Mucosa of gallbladder (tissue), 1 donor: ENCODE measurements around the gene KCNB1. TPM values are rescaled to one million over a fixed set of nuclear protein-coding genes. Genes with fewer than 3 reads are reported as not detected.

Experiments used
- DNase-seq: peaks from one replicate; pipeline ENCODE4 v3.0.0-alpha.2; 2020; ENCODE audit warnings: low spot score
- total RNA-seq: library from RNA; stranded (reverse); gene quantifications from one replicate; pipeline ENCODE4 v1.2.1, GENCODE V29; 2021
- donor health status: DM: no; HTN: no; CAD: no.

The KCNB1 gene
- total RNA-seq, 1 donor from 2014 or later = 7.1 TPM

DNA sequence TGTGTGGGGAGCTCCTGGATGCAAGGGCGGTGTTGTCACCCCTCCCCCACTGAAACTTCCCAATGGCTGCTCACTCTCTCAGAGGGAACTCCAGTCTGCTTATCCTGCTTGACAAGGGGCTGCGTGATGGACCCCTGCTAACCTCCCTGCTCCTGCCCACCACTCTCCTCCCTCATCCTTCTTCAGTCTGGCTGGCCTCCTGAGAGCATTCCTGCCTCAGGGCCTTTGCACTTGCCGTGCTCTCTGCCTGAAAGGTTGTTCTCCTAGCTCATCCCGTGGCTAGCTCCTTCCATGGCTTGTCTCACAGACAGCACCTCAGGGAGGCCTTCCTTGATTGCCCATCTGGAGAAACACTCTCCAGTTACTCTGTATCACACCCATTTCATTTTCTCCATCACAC lies 130.7 kb downstream of the KCNB1 start:
- no peak for DNase-seq

DNA sequence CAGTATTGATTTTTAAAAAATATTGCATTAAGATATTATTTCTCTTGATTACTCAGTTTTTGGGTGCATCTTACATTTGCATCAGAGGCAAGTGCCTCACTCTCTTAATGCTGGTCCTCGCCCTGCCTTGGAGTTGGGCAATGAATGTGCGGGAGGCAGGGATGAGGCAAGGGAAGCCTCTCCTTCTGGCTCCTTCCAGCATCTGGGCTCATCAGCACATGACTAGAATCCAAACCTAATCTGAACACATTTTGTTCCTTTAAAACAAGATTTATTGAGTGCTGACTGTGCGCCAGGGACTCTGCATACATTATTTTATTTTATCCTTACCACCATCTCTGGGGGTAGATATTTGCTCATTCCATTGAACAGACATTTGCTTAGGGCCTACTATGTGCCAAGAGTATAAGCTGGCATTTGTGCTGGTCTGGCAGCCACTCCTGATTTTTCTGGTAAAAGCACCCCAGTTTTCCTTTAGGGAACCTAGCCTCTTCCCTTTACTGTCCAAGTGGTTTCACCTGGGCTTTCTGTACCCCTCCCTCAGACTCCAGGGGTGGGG lies 132.7 kb downstream of the KCNB1 start:
- no peak for DNase-seq

DNA sequence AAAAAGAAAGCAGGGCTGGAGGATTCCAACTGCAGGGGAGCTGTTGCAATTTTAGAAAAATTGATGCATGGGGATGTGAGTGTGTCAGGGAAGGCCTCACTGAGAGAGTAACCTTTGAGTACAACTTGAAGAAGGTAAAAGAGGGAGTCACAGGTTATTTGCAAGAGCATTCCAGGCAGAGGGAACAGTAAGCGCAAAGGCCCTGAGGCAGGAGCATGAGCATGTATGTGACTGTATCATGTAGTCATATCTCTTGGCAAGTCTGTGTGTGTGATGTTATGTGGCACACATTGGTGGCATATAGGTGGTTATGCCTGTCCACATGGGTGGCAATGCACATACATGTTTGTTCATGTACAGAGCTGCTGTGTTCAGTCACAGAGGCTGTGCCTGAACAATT lies 133.4 kb downstream of the KCNB1 start:
- no peak for DNase-seq

DNA sequence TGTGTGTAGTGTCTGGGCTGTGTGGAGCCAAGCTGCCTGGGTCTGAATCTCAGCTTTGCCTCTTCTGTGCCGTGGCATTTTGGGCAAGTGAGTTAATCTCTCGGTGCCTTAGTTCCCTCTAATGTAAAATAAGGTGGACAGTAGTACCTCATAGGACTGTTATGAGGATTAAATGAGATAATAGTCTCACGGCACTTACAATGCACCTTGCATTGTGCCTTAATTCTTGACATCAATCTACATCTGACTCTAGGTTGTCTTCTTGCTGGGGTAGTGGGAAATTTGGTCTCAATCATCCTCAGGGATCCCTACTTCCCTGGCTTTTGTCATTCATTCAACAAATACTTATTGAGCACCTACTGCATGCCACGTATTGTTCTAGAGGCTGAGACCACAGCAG lies 133.9 kb downstream of the KCNB1 start:
- no peak for DNase-seq

DNA sequence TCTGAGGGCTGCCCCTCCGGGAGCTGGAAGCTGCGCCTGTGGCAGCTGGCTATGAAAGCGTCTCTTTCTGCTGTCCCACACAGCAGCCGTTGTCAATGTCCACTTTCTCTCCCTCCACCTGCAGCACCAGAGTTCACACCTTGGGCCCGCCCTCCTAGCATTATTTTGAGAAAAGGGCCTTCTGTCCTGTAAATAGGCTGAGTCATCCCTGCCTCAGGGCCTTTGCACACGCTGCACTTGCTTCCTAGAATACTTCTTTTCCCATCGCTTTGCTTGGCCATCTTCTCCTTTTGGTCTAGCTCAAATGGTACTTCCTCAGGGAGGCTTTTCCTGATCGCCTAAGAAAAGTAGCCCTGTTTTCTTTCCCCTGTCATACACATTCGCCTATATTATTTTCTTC lies 135.3 kb downstream of the KCNB1 start:
- DNase-seq = no peak

DNA sequence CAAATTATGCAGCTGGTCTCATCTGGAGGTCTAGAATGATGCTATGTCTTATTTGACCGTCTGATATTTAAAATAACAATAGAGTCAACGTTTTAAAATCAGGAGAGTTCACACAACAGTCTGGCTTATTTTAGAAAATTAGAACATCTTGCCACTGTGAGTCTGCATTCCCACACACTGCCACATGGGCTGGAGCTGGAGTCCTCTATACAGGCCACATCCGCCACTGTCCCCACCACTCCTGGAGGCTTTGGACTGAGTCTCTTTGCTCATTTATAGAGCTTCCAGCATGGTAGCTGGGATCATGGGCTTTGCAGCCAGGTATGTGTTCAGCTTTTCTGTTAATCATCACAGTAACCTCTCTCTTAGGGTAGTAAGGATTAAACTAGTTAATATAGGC lies 135.8 kb downstream of the KCNB1 start:
- no peak for DNase-seq

DNA sequence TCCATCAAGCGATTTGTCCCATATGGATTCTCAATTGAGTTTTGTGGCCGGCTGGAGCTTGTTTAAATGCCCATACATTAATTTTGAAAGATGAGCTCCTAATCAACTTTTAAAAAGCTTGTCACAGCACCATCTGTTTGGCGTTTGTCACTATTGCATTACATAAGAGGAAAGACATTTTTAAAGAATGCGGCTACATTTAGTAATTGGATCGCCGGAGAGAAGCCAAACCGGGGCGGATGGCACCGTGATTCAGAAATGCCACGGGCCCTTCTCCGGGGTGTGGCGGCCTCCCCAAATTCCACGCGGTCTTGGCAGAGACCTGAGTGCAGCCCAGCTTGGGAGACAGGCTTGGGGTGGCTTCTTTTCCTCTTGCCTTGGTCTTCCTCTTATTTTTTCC lies 136.9 kb downstream of the KCNB1 start:
- DNase-seq = no peak

DNA sequence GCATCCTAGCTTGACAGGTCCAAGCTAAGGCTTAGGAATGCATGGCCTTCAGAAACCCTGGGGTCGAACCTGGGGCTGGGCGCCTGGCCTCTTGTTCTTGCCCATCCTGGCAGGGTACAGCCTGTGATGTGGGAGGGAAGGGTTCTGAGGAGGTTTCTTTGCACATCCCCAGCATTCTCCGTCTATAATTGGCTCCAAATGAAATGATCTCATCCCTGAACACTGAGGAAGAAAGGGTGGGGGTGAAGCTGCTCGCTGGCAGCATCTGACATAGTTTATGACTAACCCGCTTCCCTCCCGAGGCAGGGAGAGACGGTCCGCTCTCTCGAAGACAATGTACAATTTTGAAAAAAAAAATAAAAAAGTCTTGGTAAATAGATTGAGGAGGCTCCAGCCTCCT lies 137.5 kb downstream of the KCNB1 start:
- peak; percentile 67 for DNase-seq

DNA sequence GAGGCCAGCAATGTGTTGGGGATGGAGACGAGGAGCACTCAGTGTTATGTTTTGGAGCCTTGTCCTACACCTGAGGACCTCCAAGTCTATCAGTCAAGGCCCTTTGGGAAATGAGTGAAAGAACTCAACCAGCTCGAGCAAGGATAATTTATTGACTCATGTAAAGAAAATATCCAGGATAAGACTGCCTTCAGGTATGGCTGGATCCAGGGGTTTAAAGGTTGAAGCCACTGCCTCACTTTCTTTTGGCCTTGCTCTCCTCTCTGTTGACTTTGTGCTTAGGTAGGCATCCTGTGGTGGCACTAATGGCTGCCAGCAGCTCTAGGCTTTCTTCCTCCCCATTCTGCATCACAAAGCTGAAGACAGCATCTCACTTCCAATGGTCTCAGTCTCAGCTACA lies 138.3 kb downstream of the KCNB1 start:
- no peak for DNase-seq

DNA sequence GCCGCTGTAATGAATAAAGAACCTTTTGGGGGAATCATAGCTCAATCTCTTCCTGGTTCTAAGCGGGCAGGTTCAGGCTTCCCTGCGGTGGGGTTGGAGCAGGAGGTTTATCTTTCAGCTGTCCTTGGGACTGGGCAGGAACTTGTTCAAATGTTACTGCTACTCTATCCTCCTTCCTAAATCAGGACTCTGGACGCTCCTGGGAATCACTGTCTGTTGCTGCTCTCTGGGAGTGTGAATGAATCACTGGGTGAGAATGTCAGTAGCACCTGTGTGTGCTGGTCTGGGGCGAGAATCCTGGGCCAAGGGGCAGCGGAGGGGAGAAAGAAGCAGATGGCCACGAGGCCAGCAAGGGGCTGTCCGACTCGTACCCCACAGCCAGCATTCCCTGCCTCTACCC lies 139.2 kb downstream of the KCNB1 start:
- DNase-seq = no peak

DNA sequence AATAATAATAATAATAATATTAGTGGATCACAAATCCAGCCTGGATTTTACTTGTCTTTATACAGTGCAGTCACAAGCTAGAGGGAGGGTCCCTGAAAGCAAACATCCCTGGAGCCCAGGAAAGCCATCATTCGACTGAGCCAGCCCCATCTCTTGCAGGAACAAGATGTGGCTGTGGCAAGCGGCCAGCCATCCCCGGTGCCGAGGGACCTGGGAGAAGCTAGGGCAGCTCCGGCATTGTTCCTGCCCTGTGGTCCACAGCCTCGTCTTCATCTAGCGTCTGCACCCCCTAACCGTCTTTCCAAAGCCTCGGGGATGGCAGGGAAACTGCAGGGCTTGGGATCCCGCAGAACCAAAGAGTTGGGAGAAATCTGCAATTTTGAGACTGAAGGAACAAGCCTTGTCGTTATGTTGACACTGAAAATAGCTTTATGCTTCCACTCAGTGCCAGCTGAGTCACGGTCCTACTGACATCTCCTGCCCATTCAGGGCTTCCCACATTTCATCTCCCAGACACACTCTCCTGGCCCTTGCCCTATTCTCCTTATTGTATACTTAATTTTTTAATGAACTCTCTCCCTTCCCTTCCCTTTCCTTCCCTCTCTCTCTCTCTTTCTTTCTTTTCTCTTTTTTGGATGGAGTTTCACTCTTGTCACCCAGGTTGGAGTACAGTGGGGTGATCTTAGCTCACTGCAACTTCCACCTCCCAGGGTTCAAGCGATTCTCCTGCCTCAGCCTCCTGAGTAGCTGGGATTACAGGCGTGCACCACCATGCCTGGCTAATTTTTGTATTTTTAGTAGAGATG lies 142.1 kb downstream of the KCNB1 start:
- no peak for DNase-seq

DNA sequence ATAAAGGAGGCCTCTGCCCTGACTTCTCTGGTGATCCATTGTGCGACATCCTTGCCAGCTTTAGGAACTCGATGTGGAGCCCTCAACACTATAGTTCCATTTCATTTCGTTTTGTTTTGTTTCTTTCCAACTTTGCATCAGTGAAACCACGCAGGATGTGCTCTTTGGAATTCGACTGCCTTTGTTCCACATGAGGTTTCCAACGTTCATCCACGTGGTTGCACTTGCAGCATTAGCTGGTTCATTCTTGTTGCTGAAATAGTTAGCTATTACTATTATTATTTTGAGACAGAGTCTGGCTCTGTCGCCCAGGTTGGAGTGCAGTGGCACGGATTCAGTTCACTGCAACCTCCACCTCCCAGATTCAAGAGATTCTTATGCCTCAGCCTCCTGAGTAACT lies 143.3 kb downstream of the KCNB1 start:
- DNase-seq = no peak

DNA sequence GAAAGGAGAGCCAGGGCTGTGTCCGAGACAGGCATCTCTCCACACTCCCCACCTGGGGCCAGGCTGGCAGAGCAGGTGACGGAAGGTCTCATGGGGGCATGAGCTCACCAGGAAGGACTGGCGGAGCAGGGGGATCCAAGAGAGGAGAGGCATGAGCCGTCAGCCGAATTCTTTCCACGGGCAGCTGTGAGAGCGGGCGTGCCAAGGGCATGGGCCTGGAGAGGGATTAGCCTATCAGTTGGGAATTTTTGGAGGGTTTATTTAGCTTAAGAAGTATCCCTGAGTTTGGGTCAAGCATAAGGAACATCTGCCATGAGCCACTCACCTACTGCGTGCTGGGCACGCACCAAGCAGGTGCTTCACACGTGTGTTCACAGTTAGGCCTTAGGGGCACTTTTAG lies 144.4 kb downstream of the KCNB1 start:
- no peak for DNase-seq

DNA sequence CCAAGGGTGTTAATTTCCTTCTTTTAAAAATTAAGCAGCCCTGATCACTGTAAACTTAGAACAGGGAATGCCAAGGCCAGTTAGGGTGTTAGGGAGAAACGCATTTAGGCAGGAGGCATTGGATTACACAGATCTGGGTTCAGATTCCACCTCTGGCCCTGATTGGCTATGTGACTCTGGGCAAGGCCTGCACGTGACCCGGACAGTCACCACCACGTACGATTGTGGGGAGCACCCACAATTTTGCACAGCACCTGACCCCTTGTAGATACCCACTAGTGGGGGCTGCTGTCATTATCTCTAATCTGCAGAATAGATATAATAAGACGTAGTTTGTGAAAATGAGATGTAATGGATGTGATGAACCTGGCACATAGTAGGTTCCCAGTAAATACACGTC lies 145.1 kb downstream of the KCNB1 start:
- no peak for DNase-seq

DNA sequence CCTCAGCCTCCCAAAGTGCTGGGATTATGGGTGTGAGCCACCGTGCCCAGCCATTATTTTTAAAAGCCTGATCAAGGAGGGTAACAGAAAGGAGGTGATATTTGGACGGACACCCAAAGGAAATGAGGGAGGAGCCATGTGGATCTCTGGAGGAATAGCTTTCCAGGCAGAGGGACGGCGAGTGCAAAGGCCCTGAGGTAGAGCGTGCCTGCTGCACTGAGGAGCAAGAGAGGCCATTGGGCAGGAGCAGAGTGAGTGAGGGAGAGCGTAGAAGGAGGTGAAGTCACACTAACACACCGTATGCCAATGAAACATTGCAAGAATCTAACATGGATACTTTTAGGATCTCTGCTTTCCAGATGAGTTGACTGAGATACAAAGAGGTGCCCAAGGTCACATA lies 145.7 kb downstream of the KCNB1 start:
- DNase-seq = no peak

DNA sequence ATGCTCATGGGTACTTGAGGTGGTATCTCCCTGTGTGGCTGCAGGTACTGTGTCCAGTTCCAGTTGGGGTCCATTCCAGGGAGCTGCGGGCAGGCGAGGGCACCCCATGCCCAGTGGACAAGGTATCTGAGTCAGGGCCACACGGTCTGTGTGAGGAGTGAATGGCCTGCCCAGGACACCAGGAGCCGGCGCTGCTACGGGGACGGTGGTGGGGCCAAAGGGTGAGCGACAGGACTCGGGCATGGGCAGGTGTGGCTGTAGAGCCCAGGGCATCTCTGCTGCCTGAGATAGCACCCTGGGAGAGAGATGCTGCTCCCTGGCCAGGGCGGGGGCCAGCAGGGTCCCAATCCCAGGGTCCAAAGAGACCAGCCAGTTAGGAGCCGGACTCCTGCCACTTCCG lies 147.0 kb downstream of the KCNB1 start:
- DNase-seq = no peak

DNA sequence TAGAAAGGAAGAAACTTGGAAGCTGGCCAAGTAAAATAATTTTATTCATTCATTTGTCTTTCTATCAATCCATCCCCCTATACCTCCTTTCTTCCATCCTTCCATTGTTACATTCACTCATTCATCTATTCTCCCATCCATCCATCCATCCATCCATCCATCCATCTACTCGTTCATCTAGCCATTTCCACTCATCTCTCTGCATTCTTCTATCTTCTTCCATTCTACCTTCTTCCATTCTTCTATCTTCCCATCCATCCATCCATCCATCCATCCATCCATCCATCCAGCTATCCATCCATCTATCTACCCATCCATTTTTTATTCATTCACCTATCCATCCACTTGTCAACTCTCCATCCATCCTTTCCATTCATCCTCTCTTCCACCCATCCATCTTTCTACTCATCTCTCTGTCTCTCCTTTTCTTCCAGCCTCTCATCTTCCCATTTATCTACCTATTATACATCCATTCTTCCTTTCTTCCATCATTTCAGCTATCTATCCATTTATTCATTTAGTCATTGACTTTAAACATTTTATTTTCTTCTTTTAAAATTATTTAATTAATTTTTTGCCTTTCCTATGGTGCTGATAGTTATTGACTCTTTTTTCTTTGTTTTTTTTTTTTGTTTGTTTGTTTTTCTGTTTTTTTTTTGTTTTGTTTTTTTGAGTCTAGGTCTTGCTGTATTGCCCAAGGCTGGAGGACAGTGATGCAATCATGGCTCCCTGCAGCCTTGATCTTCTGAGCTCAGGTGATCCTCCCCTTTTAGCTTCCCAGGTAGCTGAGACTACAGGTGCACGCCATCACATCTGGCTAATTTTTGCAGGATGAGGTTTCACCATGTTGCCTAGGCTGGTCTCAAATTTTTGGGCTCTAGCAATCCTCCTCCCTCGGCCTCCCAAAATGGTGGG lies 151.5 kb downstream of the KCNB1 start:
- DNase-seq = no peak

DNA sequence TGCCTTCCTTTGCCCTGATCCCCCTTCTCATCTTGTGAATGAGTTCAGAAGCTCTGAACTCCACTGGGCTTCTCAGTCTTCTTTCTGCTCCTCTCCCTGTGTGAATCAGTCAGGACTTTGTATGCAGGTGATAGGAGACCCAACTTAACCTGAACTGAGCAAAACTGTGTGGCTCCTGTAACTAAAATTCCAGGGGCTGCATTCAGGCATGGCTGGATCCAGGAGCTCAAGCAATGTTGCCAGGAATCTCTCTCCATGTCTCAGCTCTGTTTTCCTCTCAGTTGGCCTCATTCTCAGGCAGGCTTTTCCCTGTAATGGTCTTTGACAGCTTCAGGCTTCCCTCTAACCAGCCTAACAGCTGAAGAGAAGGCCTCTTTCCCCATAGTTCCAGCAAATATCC lies 153.7 kb downstream of the KCNB1 start:
- no peak for DNase-seq

DNA sequence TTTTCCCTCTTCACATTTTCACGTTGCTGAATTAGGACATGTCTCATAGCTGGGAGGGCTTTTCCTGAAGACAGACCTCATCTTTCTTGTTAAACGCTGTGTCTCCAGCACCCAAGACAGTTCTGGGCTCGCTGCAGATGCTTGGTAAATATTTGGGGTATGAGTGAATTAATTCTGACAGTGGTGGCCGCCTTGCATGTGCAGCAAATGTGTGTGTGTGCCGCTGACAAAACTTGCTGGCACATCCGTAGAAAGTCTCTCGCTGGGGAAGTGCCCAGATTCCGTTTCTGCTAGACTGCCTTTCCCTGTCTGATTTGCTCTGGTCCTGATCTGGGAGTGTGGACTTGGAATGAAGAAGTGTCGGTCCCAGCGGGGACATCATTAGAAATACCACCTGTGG lies 156.4 kb downstream of the KCNB1 start:
- no peak for DNase-seq

DNA sequence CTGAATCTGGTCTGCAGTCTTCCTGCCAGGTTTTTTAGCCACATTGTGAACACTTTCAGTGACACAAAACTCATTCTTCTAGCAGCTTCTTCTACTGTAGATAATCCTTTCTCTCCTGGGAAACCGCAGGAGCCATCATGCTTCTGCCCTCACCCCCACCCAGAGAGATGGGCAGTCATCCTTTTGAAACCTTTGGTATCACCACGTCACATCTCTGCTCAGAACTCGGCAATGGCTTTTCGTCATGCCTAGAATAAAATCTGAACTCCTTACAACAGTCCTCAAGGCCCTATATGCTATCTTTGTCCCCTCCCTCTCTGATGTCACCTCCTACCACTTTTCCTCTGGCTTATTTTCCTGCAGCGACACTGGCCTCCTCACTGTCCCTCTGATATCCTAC lies 158.2 kb downstream of the KCNB1 start:
- no peak for DNase-seq

DNA sequence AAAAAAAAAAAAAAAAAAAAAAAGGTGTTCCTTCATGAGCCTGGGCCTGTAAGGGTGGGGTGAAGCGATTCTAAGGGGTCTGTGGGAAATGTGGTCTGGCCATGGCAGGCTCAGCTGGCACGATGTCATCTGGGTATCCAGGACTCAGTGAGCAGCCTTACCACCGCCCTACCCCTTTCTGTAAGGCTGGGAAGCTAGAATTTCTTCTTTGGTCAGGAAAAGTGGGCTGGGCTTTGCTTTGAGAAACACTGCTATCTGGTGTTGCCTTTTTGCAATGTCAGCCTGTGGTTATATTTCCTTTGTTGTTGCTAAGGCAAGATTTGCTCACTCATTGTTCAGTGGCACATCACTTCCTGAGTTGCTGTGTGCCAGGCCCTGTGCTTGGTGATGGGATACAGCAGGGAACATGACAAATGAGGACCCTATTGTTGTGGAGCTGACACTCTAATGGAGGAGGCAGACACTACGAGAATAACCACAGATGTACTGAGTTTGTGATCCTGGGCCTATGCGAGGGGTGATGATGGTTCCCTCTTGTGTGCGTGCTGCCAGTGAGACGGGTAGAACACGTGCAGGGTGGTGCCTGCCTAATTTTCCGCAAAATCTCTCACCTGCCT lies 158.7 kb downstream of the KCNB1 start:
- DNase-seq = peak; percentile 34

DNA sequence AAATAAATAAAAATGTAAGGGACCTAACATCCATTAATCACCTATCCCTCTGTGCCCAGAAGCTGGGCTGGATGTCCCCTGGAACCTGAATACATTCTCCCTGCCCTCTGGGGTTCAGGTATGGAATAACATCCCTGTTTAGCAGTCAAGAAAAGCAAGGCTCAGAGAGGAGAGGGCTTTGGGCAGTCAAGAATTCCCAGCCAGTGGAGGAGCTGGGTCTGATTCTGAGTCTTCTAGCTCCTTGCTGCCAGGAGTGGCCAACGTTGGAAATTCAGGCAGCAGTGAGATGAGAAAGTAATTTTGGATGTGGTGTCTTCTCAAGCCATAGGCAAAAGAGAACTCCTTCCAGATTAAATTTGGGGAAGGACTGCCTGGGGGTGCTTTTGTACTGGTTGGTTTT lies 162.0 kb downstream of the KCNB1 start:
- DNase-seq = no peak
